Measurements from ENCODE around the gene LYPLAL1. TPM values are rescaled to one million over a fixed set of nuclear protein-coding genes. Genes with fewer than 3 reads are reported as not detected.
"Not testable (repeated sequence)": the region's sequence is repeated elsewhere in the genome, so short reads cannot be mapped to it uniquely, and the experiment has no call there.

LYPLAL1 gene
- polyA plus RNA-seq, 1 experiment: 30.1 TPM

GRCh38 chr1:219189952-219190351, 16.3 kb downstream of the LYPLAL1 start:
- CTCF ChIA-PET: interaction anchor here (0.6 to 2.3 kb wide), 5 partner anchors 14 to 890 kb away, joined by 3 to 11 read pairs (median 3); no protein-coding TSS in a partner anchor
- POLR2A ChIA-PET: interaction anchor here (0.7 to 2.5 kb wide), 2 partner anchors 15 to 21 kb away, joined by 4 to 7 read pairs; no protein-coding TSS in a partner anchor

GRCh38 chr1:219190605-219191004, 16.9 kb downstream of the LYPLAL1 start:
- DNase-seq (ENCODE audit: low read depth, low spot score): no peak
- Histone ChIP-seq H3K27me3 (ENCODE audit: control insufficient read depth, insufficient read depth, low read length) (no peaks in the 10 kb centered on the region), H3K27ac (ENCODE audit: low read depth, low read length) (no peak overlapping the region), H3K4me3 (ENCODE audit: low read depth, low read length) (no peak overlapping the region), H3K9me3 (ENCODE audit: control insufficient read depth, insufficient read depth, low read length) (no peaks in the 10 kb centered on the region)
- TF ChIP-seq CTCF (IDR thresholded peaks at IDR 0.05; ENCODE audit: low read depth, low read length): no peak
- CTCF ChIA-PET: interaction anchor here (0.6 kb wide), 1 partner anchor 891 kb away, joined by 3 read pairs; no protein-coding TSS in a partner anchor
- POLR2A ChIA-PET: interaction anchor here (0.7 kb wide), 1 partner anchor 21 kb away, joined by 4 read pairs; no protein-coding TSS in a partner anchor

More at GRCh38 chr1:219189952-219190351, 16.3 kb downstream of the LYPLAL1 start:
- H3K9me3 ChIP-seq (ENCODE audit: control insufficient read depth, insufficient read depth, low read length): no peaks in the 10 kb centered on the region
- no peak overlapping the region for H3K4me3 ChIP-seq (ENCODE audit: low read depth, low read length)
- no peak for TF ChIP-seq CTCF (IDR thresholded peaks at IDR 0.05; ENCODE audit: low read depth, low read length)
- no peaks in the 10 kb centered on the region for H3K27me3 ChIP-seq (ENCODE audit: control insufficient read depth, insufficient read depth, low read length)
- no peak for DNase-seq (ENCODE audit: low read depth, low spot score)
- H3K27ac ChIP-seq (ENCODE audit: low read depth, low read length): no peak overlapping the region

GRCh38 chr1:219195833-219196232, 22.2 kb downstream of the LYPLAL1 start:
- H3K27ac ChIP-seq (ENCODE audit: low read depth, low read length); H3K27me3 ChIP-seq (ENCODE audit: control insufficient read depth, insufficient read depth, low read length); CTCF ChIA-PET; DNase-seq (ENCODE audit: low read depth, low spot score); H3K9me3 ChIP-seq (ENCODE audit: control insufficient read depth, insufficient read depth, low read length); H3K4me3 ChIP-seq (ENCODE audit: low read depth, low read length); POLR2A ChIA-PET: not testable (repeated sequence)

GRCh38 chr1:219201656-219202055, 28.0 kb downstream of the LYPLAL1 start:
- Histone ChIP-seq H3K27ac (ENCODE audit: low read depth, low read length) (no peak overlapping the region), H3K4me3 (ENCODE audit: low read depth, low read length) (no peak overlapping the region), H3K9me3 (ENCODE audit: control insufficient read depth, insufficient read depth, low read length) (no peaks in the 10 kb centered on the region), H3K27me3 (ENCODE audit: control insufficient read depth, insufficient read depth, low read length) (no peaks in the 10 kb centered on the region)
- ChIA-PET POLR2A (no interaction called here), CTCF (interaction anchor here (0.7 to 1.0 kb wide), 2 partner anchors 871 to 902 kb away, joined by 3 read pairs; no protein-coding TSS in a partner anchor)
- no peak for DNase-seq (ENCODE audit: low read depth, low spot score)
- no peak for TF ChIP-seq CTCF (IDR thresholded peaks at IDR 0.05; ENCODE audit: low read depth, low read length)

- H3K27me3 ChIP-seq (ENCODE audit: control insufficient read depth, insufficient read depth, low read length): no peaks in the 10 kb centered on the region
- no peak overlapping the region for H3K27ac ChIP-seq (ENCODE audit: low read depth, low read length)
- no peak for TF ChIP-seq CTCF (IDR thresholded peaks at IDR 0.05; ENCODE audit: low read depth, low read length)
- ChIA-PET CTCF (interaction anchor here (1.0 kb wide), 1 partner anchor 872 kb away, joined by 3 read pairs; no protein-coding TSS in a partner anchor), POLR2A (no interaction called here)
- H3K9me3 ChIP-seq (ENCODE audit: control insufficient read depth, insufficient read depth, low read length): no peaks in the 10 kb centered on the region
- H3K4me3 ChIP-seq (ENCODE audit: low read depth, low read length): no peak overlapping the region
- no peak for DNase-seq (ENCODE audit: low read depth, low spot score)
Observed at GRCh38 chr1:219202567-219202966, 28.9 kb downstream of the LYPLAL1 start.
